Hippocampal formation (tissue), 2 donors: ENCODE results near the gene KIAA0232.
"Not testable (repeated sequence)": the region's sequence is repeated elsewhere in the genome, so short reads cannot be mapped to it uniquely, and the experiment has no call there.

Experiments
- DNase-seq, 2 donors: peaks; one replicate each; lab custom pipeline; 2025; lab: John Stamatoyannopoulos, UW

The KIAA0232 gene

GRCh38 chr4:6756345-6756744, 26.2 kb upstream of the KIAA0232 start:
- not testable (repeated sequence) for DNase-seq

GRCh38 chr4:6758728-6759127, 23.8 kb upstream of the KIAA0232 start:
- DNase-seq = no peak

DNA sequence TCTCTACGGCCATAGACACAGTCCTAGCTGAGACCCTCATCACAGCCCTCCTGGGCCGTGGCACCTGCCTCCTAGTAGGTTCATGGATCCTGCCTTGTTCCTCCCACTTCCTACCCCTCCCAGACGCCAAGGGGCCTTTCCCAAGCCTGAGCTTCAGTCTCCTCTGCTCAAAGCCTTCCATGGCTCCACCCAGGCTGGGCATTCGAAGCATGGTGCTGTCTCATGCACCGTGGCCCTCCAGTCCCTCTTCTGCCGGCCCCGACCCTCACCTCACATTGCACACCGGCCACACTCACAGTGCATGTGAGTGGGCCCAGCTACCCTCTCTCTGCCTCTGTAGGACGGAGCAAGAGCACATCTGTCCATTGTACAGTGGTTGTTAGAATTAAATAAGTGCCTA, 21.7 kb upstream of the KIAA0232 start:
- no peak for DNase-seq

DNA sequence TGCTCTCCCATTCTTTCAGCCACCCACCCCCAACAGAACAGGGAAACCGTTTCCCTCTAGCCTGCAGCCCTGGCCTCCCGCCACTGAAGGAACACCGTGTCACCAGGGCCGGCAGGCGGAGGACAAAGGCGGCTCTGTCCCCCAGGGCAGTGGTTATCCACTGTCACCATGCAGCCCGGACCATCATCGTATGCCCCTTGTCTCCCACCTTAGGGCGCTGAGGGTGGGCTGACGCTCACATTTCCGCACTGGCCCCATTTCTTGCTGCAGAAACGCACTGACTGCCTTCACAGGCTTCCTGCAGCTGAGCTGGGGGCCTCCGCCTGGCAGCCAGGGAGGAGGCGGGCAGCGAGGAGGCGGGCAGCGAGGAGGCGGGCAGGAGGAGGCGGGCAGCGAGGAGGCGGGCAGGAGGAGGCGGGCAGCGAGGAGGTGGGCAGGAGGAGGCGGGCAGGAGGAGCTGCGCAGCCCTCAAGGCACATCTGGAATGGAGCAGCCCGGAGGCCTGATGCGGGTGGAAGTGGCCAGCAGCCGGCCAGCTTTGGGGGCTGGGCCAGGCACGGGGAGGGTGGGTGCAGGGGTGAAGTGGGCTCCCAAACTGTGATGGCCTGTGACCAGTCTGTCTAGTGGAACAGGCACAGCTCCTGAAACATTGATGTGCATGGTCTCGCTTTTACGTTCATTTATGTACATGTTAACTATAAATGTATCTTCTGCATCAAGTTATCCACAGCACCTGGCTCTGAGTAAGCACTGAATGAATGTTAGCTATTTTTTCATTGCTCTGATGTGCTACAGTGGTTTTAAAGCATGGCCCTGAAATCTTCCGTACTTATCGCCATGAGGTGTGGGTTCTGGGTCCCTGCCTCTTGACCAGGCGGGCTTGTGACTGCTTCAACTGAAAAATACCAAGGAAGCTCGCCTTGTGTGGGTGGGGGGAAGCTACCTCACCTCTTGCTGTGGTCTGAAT, 20.6 kb upstream of the KIAA0232 start:
- DNase-seq = peak; percentile 29 to 62

DNA sequence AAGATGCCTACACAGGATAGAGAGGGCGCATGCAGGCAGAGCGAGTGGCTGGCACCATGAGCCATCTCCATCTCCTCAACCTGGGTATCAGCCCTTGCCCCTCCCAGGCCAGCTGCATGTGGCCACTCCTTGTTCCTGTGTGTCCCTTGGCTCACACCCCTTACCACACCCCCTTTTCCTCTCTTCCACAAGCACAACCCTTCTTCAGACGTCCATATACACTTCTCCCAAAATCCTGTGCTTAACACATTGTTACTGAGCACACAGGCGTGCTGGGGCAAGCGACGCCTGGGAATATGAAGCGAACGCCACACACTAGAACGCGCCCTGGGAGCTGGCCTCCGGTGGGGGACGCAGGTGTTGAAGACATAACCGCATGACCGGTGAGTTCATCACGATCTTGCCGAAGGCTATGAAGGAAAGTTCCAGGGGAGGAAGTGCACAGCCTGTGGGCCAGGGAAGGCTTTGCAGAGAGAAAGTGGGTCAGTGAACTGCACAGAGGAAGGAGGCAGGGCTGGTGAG, 19.1 kb upstream of the KIAA0232 start:
- no peak for DNase-seq

- no peak for DNase-seq
These were observed 17.4 kb upstream of the KIAA0232 start for GRCh38 chr4:6764976-6765620.

- no peak for DNase-seq
These were observed 16.8 kb upstream of the KIAA0232 start for GRCh38 chr4:6765703-6766102.

DNA sequence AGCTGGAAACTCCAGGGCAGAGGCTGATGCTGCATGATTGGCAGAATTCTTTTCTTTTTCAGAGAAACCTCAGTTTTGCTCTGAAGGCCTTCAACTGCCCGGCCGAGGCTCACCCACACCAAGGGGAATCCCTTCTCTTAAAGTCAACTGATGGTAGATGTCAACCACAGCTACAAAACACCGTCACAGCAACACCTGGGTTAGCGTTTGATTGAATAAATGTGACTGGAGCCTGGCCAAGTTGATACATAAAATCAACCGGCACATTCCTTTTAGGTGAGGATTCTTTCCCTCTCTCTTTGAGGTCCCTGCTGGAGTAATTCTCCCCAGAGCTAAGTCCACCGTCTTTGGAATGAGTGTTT, 15.2 kb upstream of the KIAA0232 start:
- no peak for DNase-seq

DNA sequence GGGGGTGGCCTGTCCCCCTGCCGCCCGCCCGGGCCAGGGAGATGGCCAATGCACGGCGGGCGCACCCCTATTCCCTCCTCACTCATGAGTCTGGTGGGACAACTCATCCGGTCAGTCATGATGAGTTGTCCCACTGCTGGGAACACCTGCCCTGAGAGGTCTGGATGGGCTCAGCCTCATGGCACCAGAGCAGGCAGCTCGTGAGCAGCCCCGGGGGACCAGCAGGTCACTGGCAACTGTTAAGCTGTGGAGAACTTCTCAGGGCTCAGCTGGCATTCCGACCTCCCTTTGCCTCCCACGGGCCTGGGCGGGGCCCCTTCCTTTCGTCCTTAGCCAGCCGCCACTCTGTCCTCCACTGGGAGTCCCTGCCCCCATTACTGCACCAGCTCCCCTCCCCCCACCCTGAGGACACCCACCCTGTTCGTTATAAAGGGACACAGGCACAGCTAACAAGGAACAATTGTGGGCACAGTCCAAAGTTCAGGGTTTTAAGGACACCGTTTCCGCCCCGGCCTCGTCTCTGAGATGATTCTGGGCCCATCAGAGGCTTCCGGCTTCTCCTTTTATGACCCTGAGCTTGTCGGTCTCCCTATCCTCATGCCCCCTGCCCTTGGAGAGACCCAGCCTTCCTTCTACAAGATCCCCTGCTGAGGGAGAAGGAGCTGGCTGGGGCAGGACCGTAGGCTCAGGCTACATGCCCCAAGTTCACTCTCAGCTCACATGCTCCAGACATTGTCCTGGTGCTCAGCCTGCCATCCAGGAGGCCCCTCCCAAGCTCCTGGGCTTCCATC, 14.6 kb upstream of the KIAA0232 start:
- DNase-seq = no peak

GRCh38 chr4:6768539-6768905, 14.0 kb upstream of the KIAA0232 start:
- no peak for DNase-seq

- DNase-seq = no peak
These were observed 13.1 kb upstream of the KIAA0232 start for GRCh38 chr4:6769233-6769988.

- no peak for DNase-seq
These were observed 12.5 kb upstream of the KIAA0232 start for GRCh38 chr4:6769989-6770420.

DNA sequence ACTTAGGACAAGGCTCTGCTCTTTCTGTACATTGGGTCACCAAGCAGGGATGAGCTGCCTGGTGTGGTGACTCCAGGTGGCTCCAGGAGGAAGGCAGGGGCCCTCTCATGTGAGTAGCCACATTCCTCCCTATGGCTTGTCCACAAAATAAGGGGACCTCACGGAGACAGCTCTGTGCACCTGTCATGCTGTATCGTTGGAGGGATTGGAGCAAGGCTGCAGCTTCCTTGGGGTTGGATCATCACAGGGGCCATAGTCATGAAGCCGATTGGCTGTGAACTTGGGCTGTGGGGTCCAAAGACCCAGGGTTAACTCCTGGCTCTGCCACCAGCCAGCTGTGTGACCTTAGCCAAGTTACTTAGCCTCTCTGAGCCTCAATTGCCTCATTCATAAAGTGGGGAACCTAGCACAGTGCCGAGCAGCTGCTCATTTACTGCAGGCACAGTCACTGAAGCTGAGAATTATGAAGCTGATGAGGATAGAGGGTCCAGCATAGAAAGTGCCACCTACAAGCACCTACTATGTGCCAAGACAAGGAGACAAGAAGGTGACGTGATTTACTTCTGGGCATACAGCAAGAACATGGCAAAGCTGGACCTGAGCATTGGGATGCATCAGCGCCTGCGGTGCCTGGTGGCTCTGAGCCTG, 11.8 kb upstream of the KIAA0232 start:
- DNase-seq = no peak

GRCh38 chr4:6771229-6771671, 11.3 kb upstream of the KIAA0232 start:
- no peak for DNase-seq

GRCh38 chr4:6772223-6772928, 10.2 kb upstream of the KIAA0232 start:
- no peak for DNase-seq

DNA sequence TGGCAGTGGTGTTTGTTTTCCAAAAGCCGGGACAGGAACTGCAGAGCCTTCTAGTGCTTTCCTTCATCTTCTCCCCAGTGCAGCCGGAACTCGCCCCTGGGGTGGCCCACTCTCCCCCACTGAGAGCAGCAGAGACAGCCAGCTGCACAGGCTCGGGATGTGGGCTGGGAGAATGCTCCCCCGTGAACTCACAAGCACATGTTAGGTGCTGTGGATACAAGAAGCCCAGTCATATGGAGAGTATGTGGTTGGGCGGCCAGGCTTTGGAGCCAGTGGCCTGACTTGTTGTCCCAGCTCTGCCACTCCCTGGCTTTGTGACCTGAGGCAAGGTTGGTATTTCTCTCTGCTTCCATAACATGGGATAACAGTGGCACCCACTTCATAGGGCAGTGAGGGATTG, 9.4 kb upstream of the KIAA0232 start:
- no peak for DNase-seq

DNA sequence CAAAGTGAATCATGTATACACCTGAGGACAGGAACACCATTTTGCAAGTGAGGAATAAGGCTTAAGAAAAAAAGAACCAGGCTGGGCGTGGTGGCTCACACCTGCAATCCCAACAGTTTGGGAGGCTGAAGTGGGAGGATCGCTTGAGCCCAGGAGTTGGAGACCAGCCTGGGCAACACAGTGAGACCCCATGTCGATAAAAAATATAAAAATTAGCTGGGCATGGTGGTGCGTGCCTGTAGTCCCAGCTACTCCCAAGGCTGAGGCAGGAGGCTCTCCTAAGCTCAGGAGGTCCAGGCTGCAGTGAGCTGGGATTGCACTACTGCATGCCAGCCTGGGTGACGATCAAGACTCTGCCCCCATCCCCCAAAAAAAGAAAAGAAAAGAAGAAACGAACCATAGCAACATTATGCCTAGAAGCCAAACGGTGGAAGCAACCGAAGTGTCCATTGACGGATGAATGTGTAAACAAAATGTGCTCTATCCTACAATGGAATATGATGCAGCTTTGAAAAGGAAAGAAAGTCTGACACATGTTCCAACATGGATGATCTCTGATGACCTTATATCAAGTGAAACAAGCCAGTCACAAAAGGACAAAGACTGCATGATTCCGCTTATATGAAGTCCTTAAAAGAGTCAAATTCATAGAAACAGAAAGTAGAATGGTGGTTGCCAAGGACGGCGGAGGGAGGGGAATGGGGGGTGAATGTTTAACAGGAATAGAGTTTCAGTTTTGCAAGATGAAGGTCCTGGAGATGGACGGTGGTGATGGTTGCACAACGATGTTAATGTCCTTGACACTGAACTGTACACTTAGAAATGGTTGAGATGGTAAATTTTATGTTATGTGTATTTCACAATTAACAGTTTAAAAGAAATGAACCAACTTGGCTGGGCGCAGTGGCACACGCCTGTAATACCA, 8.6 kb upstream of the KIAA0232 start:
- DNase-seq = no peak

- no peak for DNase-seq
These were observed 6.8 kb upstream of the KIAA0232 start for GRCh38 chr4:6775746-6776145.
